ENCODE results near the gene ENPP7. TPM values are rescaled to one million over a fixed set of nuclear protein-coding genes. Genes with fewer than 3 reads are reported as not detected.
A peak's percentile ranks its signal among the peaks of the same experiment; 100 is the strongest.

ENPP7 gene
- total and polyA plus RNA-seq, 11 donors = not detected

DNA sequence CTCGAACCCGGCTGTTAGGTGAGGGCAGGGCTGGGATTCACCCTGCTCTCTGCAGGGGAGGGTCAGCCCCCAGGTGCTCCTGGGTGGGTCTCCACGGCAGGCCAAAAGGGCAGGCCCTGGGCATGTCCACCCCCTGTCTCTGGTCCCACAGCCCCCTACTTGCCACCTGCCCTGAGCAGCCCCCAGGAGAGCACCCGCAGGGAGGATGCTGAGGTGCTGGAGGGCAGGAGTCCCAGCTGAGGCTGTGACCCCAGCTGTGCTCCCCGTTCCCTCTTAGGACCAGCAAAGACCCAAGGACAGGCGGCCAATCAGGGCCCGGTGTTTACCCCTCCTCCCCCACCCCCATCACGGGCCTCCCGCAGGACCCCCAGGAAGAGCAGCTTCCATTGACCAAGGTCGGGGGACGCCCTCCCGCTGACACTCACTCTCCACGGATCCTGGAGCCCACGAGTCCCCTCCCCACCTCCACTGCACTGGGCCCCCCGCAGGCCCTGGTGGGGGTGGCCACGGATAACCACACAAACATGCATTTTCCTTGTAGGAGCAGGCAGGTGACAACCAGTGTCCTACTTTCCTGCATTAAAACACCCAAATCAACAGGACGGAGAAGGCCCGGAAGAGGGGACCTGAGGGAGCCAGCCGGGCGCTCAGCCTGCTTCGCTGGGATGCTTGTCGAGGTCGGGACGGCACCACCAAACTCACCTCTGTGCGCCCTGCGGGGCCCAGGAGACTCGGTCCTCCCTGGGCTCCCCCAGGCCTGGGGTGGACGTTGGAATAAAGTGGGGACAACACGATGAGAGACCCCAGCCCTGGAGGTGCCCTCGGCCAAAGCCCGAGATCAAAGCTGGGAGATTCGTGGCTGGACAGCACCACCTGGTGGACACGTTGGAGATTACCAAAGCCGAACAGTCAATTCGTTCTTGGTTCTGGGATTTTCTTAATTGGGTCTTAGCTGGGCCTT is 22.5 kb upstream of the ENPP7 start:
- Histone ChIP-seq H3K27me3 (peaks cover 0 to 47% (median 3%) of the 10 kb centered on the region in 9 donors), H3K36me3 (no peaks in the 10 kb centered on the region), H3K4me3 (peak overlapping the region in 3 of 12 donors; percentile 3 to 25 (median 16)), H3K27ac (no peak overlapping the region), H3K9me3 (no peaks in the 10 kb centered on the region), H3K4me1 (peaks cover 0 to 4% (median 3%) of the 10 kb centered on the region in 12 donors)
- DNase-seq (peak in 3 of 5 donors; percentile 28 to 56 (median 51)), ATAC-seq (peak in 3 of 4 donors; percentile 27 to 59 (median 35))
- TF ChIP-seq POLR2A (IDR thresholded peaks at IDR 0.05) = no peak
- TF ChIP-seq, protein P1, sequence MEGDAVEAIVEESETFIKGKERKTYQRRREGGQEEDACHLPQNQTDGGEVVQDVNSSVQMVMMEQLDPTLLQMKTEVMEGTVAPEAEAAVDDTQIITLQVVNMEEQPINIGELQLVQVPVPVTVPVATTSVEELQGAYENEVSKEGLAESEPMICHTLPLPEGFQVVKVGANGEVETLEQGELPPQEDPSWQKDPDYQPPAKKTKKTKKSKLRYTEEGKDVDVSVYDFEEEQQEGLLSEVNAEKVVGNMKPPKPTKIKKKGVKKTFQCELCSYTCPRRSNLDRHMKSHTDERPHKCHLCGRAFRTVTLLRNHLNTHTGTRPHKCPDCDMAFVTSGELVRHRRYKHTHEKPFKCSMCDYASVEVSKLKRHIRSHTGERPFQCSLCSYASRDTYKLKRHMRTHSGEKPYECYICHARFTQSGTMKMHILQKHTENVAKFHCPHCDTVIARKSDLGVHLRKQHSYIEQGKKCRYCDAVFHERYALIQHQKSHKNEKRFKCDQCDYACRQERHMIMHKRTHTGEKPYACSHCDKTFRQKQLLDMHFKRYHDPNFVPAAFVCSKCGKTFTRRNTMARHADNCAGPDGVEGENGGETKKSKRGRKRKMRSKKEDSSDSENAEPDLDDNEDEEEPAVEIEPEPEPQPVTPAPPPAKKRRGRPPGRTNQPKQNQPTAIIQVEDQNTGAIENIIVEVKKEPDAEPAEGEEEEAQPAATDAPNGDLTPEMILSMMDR (IDR thresholded peaks at IDR 0.05) = peak; percentile 72 to 84 (median 80)
- WGBS, 4 donors = 22 to 32% (median 29%) methylated on average over 22 to 35 of the region's 35 CpGs
- intact Hi-C loops (cut with DNase I) = loop anchor here in 9 of 10 donors (2.0 to 10.0 kb wide), 5 partner anchors 303 to 623 kb away; no protein-coding TSS in a partner anchor

GRCh38 chr17:79711715-79712305 is 18.9 kb upstream of the ENPP7 start:
- H3K9me3 ChIP-seq = no peaks in the 10 kb centered on the region
- H3K27me3 ChIP-seq = peaks cover 0 to 29% (median 5%) of the 10 kb centered on the region in 9 donors
- WGBS, 4 donors = 80 to 89% (median 84%) methylated on average over 20 of the region's 20 CpGs
- TF ChIP-seq POLR2A (IDR thresholded peaks at IDR 0.05) = no peak
- TF ChIP-seq, protein P1 (IDR thresholded peaks at IDR 0.05) = no peak
- H3K36me3 ChIP-seq = no peaks in the 10 kb centered on the region
- ATAC-seq (no peak), DNase-seq (no peak)
- intact Hi-C loops (cut with DNase I) = no loop called here
- no peak overlapping the region for H3K27ac ChIP-seq
- H3K4me1 ChIP-seq = peaks cover 0 to 4% (median 3%) of the 10 kb centered on the region in 12 donors
- no peak overlapping the region for H3K4me3 ChIP-seq

DNA sequence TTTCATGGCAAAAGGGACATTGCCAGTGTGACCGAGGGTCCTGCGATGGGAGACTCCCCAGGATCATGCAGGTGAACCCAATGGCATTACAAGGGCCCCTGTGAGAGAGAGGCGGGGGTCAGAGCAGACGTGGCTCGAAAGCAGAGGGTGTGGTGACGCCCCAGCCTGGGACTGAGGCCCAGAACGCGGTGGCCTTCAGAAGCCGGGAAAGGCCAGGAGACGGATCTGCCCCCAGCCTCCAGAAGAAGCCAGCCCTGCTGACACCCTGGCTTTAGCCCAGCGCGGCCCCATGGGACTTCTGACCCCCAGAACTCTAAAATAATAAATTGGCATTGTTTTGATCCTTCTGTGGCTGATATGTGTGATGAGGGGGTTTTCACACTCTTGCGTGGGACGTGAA is 17.4 kb upstream of the ENPP7 start:
- no peaks in the 10 kb centered on the region for H3K9me3 ChIP-seq
- DNase-seq (no peak), ATAC-seq (no peak)
- H3K36me3 ChIP-seq = no peaks in the 10 kb centered on the region
- 67 to 88% (median 80%) methylated on average over 10 to 14 of the region's 14 CpGs for WGBS, 4 donors
- H3K27me3 ChIP-seq = peaks cover 0 to 27% (median 3%) of the 10 kb centered on the region in 9 donors
- no peak overlapping the region for H3K27ac ChIP-seq
- H3K4me3 ChIP-seq = no peak overlapping the region
- TF ChIP-seq, protein P1 (IDR thresholded peaks at IDR 0.05) = no peak
- TF ChIP-seq POLR2A (IDR thresholded peaks at IDR 0.05) = no peak
- intact Hi-C loops (cut with DNase I) = no loop called here
- peaks cover 0 to 3% (median 2%) of the 10 kb centered on the region in 12 donors for H3K4me1 ChIP-seq
